T-helper 2 cell (primary cell): ENCODE data around the gene FOXP1.

Experiments used
- DNase-seq, 5 experiments: peaks; one replicate each; pipeline versions ENCODE4 v3.0.0 to v3.0.0-alpha.2; 2012 to 2022

Gene FOXP1

GRCh38 chr3:70947579-70947978 is 635.9 kb downstream of the FOXP1 start:
- DNase-seq = no peak

GRCh38 chr3:70943886-70944285 is 639.6 kb downstream of the FOXP1 start:
- DNase-seq = no peak

- no peak for DNase-seq
These were observed 650.3 kb downstream of the FOXP1 start for GRCh38 chr3:70933105-70933810.

DNA sequence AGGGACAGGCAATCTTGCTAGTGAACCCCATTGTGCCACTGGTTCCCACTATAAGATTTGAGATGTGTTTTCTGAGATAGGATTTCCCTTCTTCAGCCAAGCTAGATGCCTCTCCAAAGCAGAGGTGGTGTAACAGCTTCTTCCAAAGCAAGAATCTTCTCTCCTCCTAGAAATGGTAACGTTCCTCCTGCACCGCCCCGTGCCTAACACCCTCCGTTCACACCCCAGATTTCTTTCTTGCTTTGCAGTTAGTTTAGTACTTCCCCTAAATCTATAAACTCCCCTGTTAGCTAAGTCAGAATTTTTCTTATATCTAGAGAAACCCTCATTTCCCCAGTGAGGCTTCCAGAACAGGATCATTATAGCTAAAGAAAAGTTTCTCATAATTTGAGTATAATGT is 653.5 kb downstream of the FOXP1 start:
- no peak for DNase-seq

DNA sequence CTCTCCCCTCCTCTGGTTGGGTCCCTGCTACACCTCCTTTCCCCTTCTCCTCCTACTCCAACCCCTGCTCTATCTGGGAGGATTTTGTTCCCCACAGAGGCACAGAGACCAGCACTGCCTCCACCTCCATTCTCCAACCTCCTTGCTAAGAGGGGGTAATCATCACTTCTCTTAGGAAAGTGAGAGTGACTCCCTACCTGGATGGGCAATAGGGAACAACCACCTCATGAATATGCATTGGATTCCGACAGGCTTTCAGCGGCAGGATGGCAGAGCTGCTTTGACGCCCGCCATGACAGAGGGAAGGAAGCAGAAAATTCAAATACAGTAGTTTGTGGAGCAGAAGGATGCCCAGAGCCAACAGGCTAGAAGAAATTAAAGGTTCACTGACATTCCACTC is 656.3 kb downstream of the FOXP1 start:
- DNase-seq = no peak

GRCh38 chr3:70926835-70927234 is 656.7 kb downstream of the FOXP1 start:
- no peak for DNase-seq

DNA sequence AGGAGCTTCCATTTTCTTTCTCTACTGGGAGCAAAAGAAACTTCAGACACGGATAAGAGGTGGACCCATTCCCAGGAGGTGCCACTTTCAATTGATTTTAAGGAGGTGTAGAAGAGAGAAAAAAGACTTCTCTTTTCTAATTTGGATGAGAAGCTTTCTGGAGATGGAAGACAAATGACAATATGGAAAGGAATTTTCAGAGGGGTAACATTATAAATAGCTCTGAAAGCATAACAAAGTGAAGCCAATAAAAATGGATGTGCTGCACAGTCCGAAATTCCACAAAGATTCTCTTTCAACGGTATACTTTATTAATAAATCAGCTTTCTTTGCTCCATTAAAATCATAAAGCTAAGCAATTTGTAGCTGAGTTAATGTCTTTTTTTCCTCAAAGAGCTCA is 663.9 kb downstream of the FOXP1 start:
- DNase-seq = no peak

DNA sequence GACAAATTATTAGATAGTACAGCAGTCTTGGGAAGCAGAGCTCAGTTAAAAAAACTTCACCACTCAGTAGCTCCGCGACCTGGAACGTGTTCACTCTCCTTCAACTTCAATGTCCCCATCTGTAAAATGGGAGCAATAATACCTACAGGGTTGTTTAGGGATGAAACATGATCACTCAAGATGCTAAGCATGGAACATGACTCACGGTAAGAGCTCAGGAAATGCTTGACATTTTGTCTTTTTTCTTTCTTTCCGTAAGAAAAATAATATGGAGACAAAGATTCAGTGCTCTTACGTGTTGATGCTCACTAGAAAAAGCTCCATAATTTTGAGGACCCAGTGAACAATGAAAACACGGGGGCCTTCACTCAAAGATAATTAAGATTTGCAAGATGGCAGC is 664.4 kb downstream of the FOXP1 start:
- no peak for DNase-seq

DNA sequence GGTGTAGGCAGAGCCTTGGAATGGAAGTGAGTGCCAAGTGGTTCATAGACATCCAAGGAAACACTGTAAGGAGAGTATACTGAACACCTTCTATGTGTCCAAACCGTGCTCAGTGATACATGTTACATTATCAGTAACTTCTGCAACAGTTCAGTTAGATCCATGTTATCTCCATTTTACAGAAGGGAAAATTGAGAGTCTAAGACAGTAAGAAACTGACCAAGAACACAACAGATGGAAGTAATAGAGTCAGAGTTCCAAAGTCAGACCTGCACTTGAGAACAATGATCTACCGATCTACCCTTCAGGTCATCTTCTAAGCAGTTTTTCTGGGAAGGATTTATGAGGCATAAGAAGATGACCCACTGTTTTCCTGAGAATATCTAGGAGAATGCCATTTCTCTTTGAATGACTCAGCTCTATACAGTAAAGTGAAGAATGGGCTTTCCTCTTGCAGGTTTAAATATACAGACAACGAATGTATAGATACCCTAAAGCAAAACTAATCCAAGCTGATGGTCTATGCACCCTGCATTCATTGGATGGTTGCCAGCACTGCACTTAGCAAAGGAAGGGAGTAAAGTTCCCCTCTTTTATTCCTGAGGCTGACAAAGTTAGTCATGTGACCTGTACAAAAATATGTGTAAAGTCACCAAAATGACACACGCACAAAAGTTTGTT is 667.0 kb downstream of the FOXP1 start:
- DNase-seq = no peak

DNA sequence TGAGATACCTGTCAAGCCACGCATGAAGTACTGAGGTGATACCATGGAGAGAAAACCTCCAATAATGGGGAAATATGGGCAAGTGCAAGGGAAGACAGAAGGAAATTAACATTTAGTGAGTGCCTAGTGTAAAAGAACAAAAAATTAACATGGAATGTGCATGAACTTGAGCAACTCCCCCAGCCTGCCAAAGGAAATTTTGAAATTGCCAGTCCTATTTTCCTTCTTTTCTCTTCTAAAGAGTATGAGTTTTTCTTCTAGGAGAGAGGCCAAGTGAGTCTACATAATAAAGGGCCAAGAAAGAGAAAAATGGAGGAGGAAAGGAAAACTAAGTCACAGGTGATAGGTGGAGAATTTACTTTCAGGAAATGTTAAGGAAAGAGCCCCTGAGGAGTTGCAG is 668.7 kb downstream of the FOXP1 start:
- no peak for DNase-seq

DNA sequence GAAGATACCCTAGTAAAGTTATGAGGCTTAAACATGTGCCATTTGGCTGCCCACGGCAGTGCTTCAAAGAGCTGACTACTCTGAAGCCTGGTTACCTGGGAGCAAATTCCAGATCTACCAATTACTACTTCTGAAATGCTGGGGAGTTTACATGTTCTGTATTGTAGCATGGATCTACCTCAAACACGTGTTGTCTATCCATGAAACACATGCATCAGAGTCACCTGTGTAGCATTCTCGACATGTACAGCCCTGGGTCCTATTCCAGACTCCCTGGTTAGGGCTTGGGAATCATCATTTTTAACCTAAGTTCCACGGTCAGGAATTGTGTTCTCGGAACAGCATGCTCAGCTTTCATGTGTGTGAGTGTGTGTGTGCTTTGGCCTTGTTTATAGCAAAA is 671.8 kb downstream of the FOXP1 start:
- DNase-seq = no peak

DNA sequence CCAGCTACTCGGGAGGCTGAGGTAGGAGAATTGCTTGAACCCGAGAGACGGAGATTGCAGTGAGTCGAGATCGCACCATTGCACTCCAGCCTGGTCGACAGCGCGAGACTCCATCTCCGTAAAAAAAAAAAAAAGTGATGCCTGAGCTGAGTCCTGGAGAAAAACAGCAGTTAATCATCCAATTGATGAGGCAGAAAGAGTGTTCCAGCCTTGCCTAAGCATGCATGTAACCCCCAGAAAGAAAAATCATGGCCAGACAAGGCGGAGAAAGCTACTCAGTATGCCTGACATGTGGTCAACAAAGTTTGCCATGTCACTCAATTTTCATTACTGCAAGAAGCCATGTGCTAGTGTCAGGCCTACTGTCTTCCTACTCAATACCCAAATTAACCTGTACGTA is 678.0 kb downstream of the FOXP1 start:
- no peak for DNase-seq
